OCI-M1 (cell line): ENCODE measurements around the gene CTCF.

Experiments
- DNase-seq: peaks from one replicate; lab custom pipeline; 2025; lab: John Stamatoyannopoulos, UW

CTCF gene

GRCh38 chr16:67549240-67549639 lies 13.1 kb upstream of the CTCF start:
- DNase-seq, result no peak

GRCh38 chr16:67549936-67550335 lies 12.4 kb upstream of the CTCF start:
- DNase-seq, result no peak

- no peak for DNase-seq
Observed at GRCh38 chr16:67551091-67551490, 11.2 kb upstream of the CTCF start.

- no peak for DNase-seq
Observed at GRCh38 chr16:67551972-67552371, 10.4 kb upstream of the CTCF start.

GRCh38 chr16:67552476-67552875 lies 9.8 kb upstream of the CTCF start:
- no peak for DNase-seq

GRCh38 chr16:67555795-67556212 lies 6.5 kb upstream of the CTCF start:
- no peak for DNase-seq

GRCh38 chr16:67558859-67559258 lies 3.5 kb upstream of the CTCF start:
- DNase-seq, result no peak

GRCh38 chr16:67560827-67561342 lies 1.4 kb upstream of the CTCF start:
- DNase-seq, result no peak

- DNase-seq, result no peak
Observed at GRCh38 chr16:67561501-67561823, 864 bp upstream of the CTCF start.

- DNase-seq, result peak; percentile 98
Observed at GRCh38 chr16:67561824-67562525, 351 bp upstream of the CTCF start.

GRCh38 chr16:67562918-67563707 lies 787 bp downstream of the CTCF start:
- peak; percentile 79 for DNase-seq

GRCh38 chr16:67563708-67564468 lies 1.6 kb downstream of the CTCF start:
- peak; percentile 71 for DNase-seq

GRCh38 chr16:67565470-67566100 lies 3.3 kb downstream of the CTCF start:
- DNase-seq, result no peak

GRCh38 chr16:67571464-67571863 lies 9.1 kb downstream of the CTCF start:
- no peak for DNase-seq

- no peak for DNase-seq
Observed at GRCh38 chr16:67571981-67572431, 9.7 kb downstream of the CTCF start.

- no peak for DNase-seq
Observed at GRCh38 chr16:67579686-67580085, 17.4 kb downstream of the CTCF start.

- no peak for DNase-seq
Observed at GRCh38 chr16:67580202-67580601, 17.9 kb downstream of the CTCF start.

GRCh38 chr16:67593288-67593687 lies 31.0 kb downstream of the CTCF start:
- no peak for DNase-seq

- no peak for DNase-seq
Observed at GRCh38 chr16:67593701-67594100, 31.4 kb downstream of the CTCF start.

GRCh38 chr16:67594256-67594915 lies 32.1 kb downstream of the CTCF start:
- no peak for DNase-seq

GRCh38 chr16:67594956-67595355 lies 32.6 kb downstream of the CTCF start:
- no peak for DNase-seq

- DNase-seq, result no peak
Observed at GRCh38 chr16:67598527-67598926, 36.2 kb downstream of the CTCF start.
